ENCODE measurements around the gene CNTNAP5. TPM values are rescaled to one million over a fixed set of nuclear protein-coding genes. Genes with fewer than 3 reads are reported as not detected.

CNTNAP5 gene
- total and polyA plus RNA-seq, 2 donors (not counting 1 experiment from before 2014, with no cell fraction given), result not detected

GRCh38 chr2:124482044-124482443 is 457.0 kb downstream of the CNTNAP5 start:
- Mint-ChIP-seq H3K9me3 (ENCODE audit: insufficient read depth) (no peaks in the 10 kb centered on the region), H3K27ac (no peak overlapping the region), H3K27me3 (no peaks in the 10 kb centered on the region), H3K4me3 (no peak overlapping the region), H3K4me1 (no peaks in the 10 kb centered on the region)
- H3K36me3 ChIP-seq (replicated peaks in 1 of 2; ENCODE audit: control extremely low read depth in 1 of 2, control insufficient read depth in 1 of 2, extremely low read depth in 1 of 2, insufficient read depth in 2 of 2, low read length in 1 of 2), result no peaks in the 10 kb centered on the region
- no peaks in the 10 kb centered on the region for H3K4me1 ChIP-seq (ENCODE audit: control insufficient read depth in 2 of 2, insufficient read depth in 2 of 2, low read length in 2 of 2)
- POLR2A ChIA-PET, result no interaction called here
- DNase-seq (no peak), ATAC-seq (ENCODE audit: low read depth) (no peak)
- H4K20me1 ChIP-seq (ENCODE audit: control insufficient read depth, insufficient read depth, low read length, poor library complexity, severe bottlenecking), result no peaks in the 10 kb centered on the region
- TF ChIP-seq EZH2 (IDR thresholded peaks at IDR 0.05; ENCODE audit: borderline replicate concordance, insufficient read depth, low read depth, low read length, poor library complexity, severe bottlenecking) (no peak), CTCF (IDR thresholded peaks at IDR 0.05) (no peak)
- H3K9ac ChIP-seq (ENCODE audit: low read length), result no peak overlapping the region
- intact Hi-C loops (cut with micrococcal nuclease), result no loop called here
- H3K4me3 ChIP-seq (ENCODE audit: control extremely low read depth in 1 of 5, extremely low read depth in 1 of 5, insufficient read depth in 1 of 5, low read depth in 2 of 5, low read length in 4 of 5), result no peak overlapping the region
- H3K9me3 ChIP-seq (ENCODE audit: control extremely low read depth in 1 of 3, control insufficient read depth in 2 of 3, insufficient read depth in 1 of 3, low read length in 2 of 3), result peaks cover 0 to 3% (median 0%) of the 10 kb centered on the region in 3 donors
- H3K27ac ChIP-seq (ENCODE audit: low read length in 2 of 2), result no peak overlapping the region
- H3K27me3 ChIP-seq (replicated peaks in 1 of 4; ENCODE audit: control extremely low read depth in 1 of 4, control insufficient read depth in 3 of 4, insufficient read depth in 4 of 4, low read length in 3 of 4), result no peaks in the 10 kb centered on the region
- WGBS (ENCODE audit: insufficient coverage), result 75% methylated on average over 6 of the region's 8 CpGs
- H3K4me2 ChIP-seq (replicated peaks; ENCODE audit: low read depth, low read length, poor library complexity, severe bottlenecking), result no peak overlapping the region
- no peaks in the 10 kb centered on the region for H3K79me2 ChIP-seq (ENCODE audit: control insufficient read depth, insufficient read depth, low read length)
- no peak overlapping the region for H2AFZ ChIP-seq (ENCODE audit: insufficient read depth, low read depth, low read length, poor library complexity, severe bottlenecking)
- CTCF ChIA-PET, result no interaction called here

GRCh38 chr2:124482551-124482950 is 457.5 kb downstream of the CNTNAP5 start:
- Histone ChIP-seq H3K9ac (ENCODE audit: low read length) (no peak overlapping the region), H3K9me3 (ENCODE audit: control extremely low read depth in 1 of 3, control insufficient read depth in 2 of 3, insufficient read depth in 1 of 3, low read length in 2 of 3) (peaks cover 0 to 3% (median 0%) of the 10 kb centered on the region in 3 donors), H3K36me3 (replicated peaks in 1 of 2; ENCODE audit: control extremely low read depth in 1 of 2, control insufficient read depth in 1 of 2, extremely low read depth in 1 of 2, insufficient read depth in 2 of 2, low read length in 1 of 2) (no peaks in the 10 kb centered on the region), H3K4me2 (replicated peaks; ENCODE audit: low read depth, low read length, poor library complexity, severe bottlenecking) (no peak overlapping the region), H4K20me1 (ENCODE audit: control insufficient read depth, insufficient read depth, low read length, poor library complexity, severe bottlenecking) (no peaks in the 10 kb centered on the region), H3K27me3 (replicated peaks in 1 of 4; ENCODE audit: control extremely low read depth in 1 of 4, control insufficient read depth in 3 of 4, insufficient read depth in 4 of 4, low read length in 3 of 4) (no peaks in the 10 kb centered on the region), H3K27ac (ENCODE audit: low read length in 2 of 2) (no peak overlapping the region), H3K4me3 (ENCODE audit: control extremely low read depth in 1 of 5, extremely low read depth in 1 of 5, insufficient read depth in 1 of 5, low read depth in 2 of 5, low read length in 4 of 5) (no peak overlapping the region), H3K79me2 (ENCODE audit: control insufficient read depth, insufficient read depth, low read length) (no peaks in the 10 kb centered on the region), H3K4me1 (ENCODE audit: control insufficient read depth in 2 of 2, insufficient read depth in 2 of 2, low read length in 2 of 2) (no peaks in the 10 kb centered on the region), H2AFZ (ENCODE audit: insufficient read depth, low read depth, low read length, poor library complexity, severe bottlenecking) (no peak overlapping the region)
- intact Hi-C loops (cut with micrococcal nuclease), result no loop called here
- no peak for TF ChIP-seq EZH2 (IDR thresholded peaks at IDR 0.05; ENCODE audit: borderline replicate concordance, insufficient read depth, low read depth, low read length, poor library complexity, severe bottlenecking)
- TF ChIP-seq CTCF (IDR thresholded peaks at IDR 0.05), result no peak
- DNase-seq, result no peak
- ChIA-PET POLR2A (no interaction called here), CTCF (no interaction called here)
- no peak for ATAC-seq (ENCODE audit: low read depth)
- Mint-ChIP-seq H3K27ac (no peak overlapping the region), H3K27me3 (no peaks in the 10 kb centered on the region), H3K9me3 (ENCODE audit: insufficient read depth) (no peaks in the 10 kb centered on the region), H3K4me3 (no peak overlapping the region), H3K4me1 (no peaks in the 10 kb centered on the region)
- WGBS (ENCODE audit: insufficient coverage), result 56% methylated on average over 3 of the region's 6 CpGs
